H1 (cell line): ENCODE data around the gene CCDC71L. TPM values are rescaled to one million over a fixed set of nuclear protein-coding genes. Genes with fewer than 3 reads are reported as not detected.

Experiments used
- CTCF ChIA-PET: fragments of 300-600 bp; sonication (Branson Sonifier 250); formaldehyde crosslinking; loops from one replicate; lab custom pipeline; 2021; ENCODE audit not compliant: partially characterized antibody; lab: Charles Lee
- POLR2A ChIA-PET: fragments of 300-600 bp; sonication (Branson Sonifier 250); formaldehyde crosslinking; loops from one replicate; lab custom pipeline; 2021; ENCODE audit warnings: inconsistent platforms; ENCODE audit not compliant: partially characterized antibody; lab: Charles Lee
- DNase-seq, 2 experiments: peaks; one replicate each; pipeline versions ENCODE4 v3.0.0 to v3.0.0-alpha.2; 2010 to 2022; ENCODE audit warnings: low spot score in 2 of 2, low read depth in 1 of 2, mixed read lengths in 1 of 2
- FAIRE-seq: peaks from 2 replicates; lab custom pipeline; 2011; peaks lifted over from hg19 to GRCh38; lab: Jason Lieb, UNC
- H2AFZ ChIP-seq: 2 replicates; pipeline ENCODE4 v1.8.1; 2012; ENCODE audit warnings: low read length, inconsistent platforms
- H2AK5ac ChIP-seq: 2 replicates; pipeline ENCODE4 v1.6.1; 2013; ENCODE audit warnings: low read depth, low read length
- H2BK120ac ChIP-seq: replicated peaks from 2 replicates; pipeline ENCODE3; 2013; ENCODE audit warnings: low read depth, low read length, inconsistent platforms
- H2BK12ac ChIP-seq: 2 replicates; pipeline ENCODE4 v1.6.1; 2013; ENCODE audit warnings: low read depth, low read length
- H2BK15ac ChIP-seq: 2 replicates; pipeline ENCODE4 v1.6.1; 2013; ENCODE audit warnings: low read length
- H2BK20ac ChIP-seq: 2 replicates; pipeline ENCODE4 v1.6.1; 2013; ENCODE audit warnings: low read length
- H2BK5ac ChIP-seq: 2 replicates; pipeline ENCODE4 v1.6.1; 2013; ENCODE audit warnings: low read depth, low read length
- H3K14ac ChIP-seq: 2 replicates; pipeline ENCODE4 v1.6.1; 2013; ENCODE audit warnings: inconsistent platforms; ENCODE audit not compliant: insufficient read length
- H3K18ac ChIP-seq: 2 replicates; pipeline ENCODE4 v1.6.1; 2013; ENCODE audit warnings: low read length; ENCODE audit errors: extremely low read depth
- H3K23ac ChIP-seq: 2 replicates; pipeline ENCODE4 v1.6.1; 2013; ENCODE audit warnings: inconsistent platforms; ENCODE audit not compliant: insufficient read length
- H3K23me2 ChIP-seq: 2 replicates; pipeline ENCODE4 v1.6.1; 2013; ENCODE audit warnings: low read depth, low read length
- H3K27ac ChIP-seq: 2 replicates; pipeline ENCODE4 v1.6.1; 2011; ENCODE audit warnings: low read depth, low read length, inconsistent platforms
- H3K27me3 ChIP-seq, 4 experiments: replicated peaks in 1 of 4; 1 replicate in 1 of 4; 2 replicates in 3 of 4; pipeline versions ENCODE4 v1.6.1 to v1.8.1; 2011 to 2013; ENCODE audit warnings: low read length in 3 of 4, mild to moderate bottlenecking in 3 of 4, inconsistent platforms in 2 of 4, mixed read lengths in 2 of 4, moderate library complexity in 1 of 4; ENCODE audit not compliant: control insufficient read depth in 3 of 4, insufficient read depth in 3 of 4; ENCODE audit errors: extremely low read depth in 1 of 4
- H3K36me3 ChIP-seq, 4 experiments: 2 replicates each; pipeline versions ENCODE4 v1.6.1 to v1.8.1; 2011 to 2013; ENCODE audit warnings: mild to moderate bottlenecking in 4 of 4, low read length in 3 of 4, moderate library complexity in 2 of 4, control low read depth in 1 of 4, inconsistent platforms in 1 of 4; ENCODE audit not compliant: insufficient read depth in 4 of 4, control insufficient read depth in 2 of 4
- H3K4ac ChIP-seq: replicated peaks from 2 replicates; pipeline ENCODE3; 2013; ENCODE audit warnings: low read length, low read depth, mixed read lengths, inconsistent platforms; ENCODE audit not compliant: insufficient read length
- H3K4me1 ChIP-seq, 4 experiments: replicated peaks in 1 of 4; 1 replicate in 1 of 4; 2 replicates in 3 of 4; pipeline versions ENCODE4 v1.6.1 to v1.8.1; 2011 to 2013; ENCODE audit warnings: low read length in 3 of 4, inconsistent platforms in 2 of 4, mixed read lengths in 1 of 4; ENCODE audit not compliant: insufficient read depth in 4 of 4, control insufficient read depth in 3 of 4
- H3K4me2 ChIP-seq, 2 experiments: 2 replicates each; pipeline versions ENCODE4 v1.6.1 to v1.8.1; 2011 to 2013; ENCODE audit warnings: low read depth in 2 of 2, low read length in 2 of 2, control low read depth in 1 of 2, inconsistent platforms in 1 of 2, mild to moderate bottlenecking in 1 of 2; ENCODE audit not compliant: insufficient read depth in 1 of 2
- H3K4me3 ChIP-seq, 4 experiments: fragments of 200-600, 300-600 bp in 1 of 4; sonication (generic), shearing (Covaris generic), sonication (Bioruptor Twin) in 1 of 4; 2 replicates each; pipeline versions ENCODE4 v1.5.1 to v1.8.1; 2011 to 2016; ENCODE audit warnings: low read length in 4 of 4, low read depth in 3 of 4, control low read depth in 2 of 4, inconsistent platforms in 2 of 4, mild to moderate bottlenecking in 2 of 4, mixed read lengths in 1 of 4, moderate library complexity in 1 of 4; ENCODE audit not compliant: insufficient read depth in 2 of 4; ENCODE audit errors: extremely low read depth in 1 of 4
- H3K56ac ChIP-seq: replicated peaks from 2 replicates; pipeline ENCODE3; 2013; ENCODE audit warnings: low read depth, mild to moderate bottlenecking, mixed read lengths, low read length, inconsistent platforms; ENCODE audit not compliant: insufficient read length
- H3K79me1 ChIP-seq: 2 replicates; pipeline ENCODE4 v1.6.1; 2013; ENCODE audit warnings: low read depth, low read length, control low read depth
- H3K79me2 ChIP-seq, 2 experiments: 2 replicates each; pipeline versions ENCODE4 v1.6.1 to v1.8.1; 2012 to 2013; ENCODE audit warnings: low read length in 2 of 2, mild to moderate bottlenecking in 2 of 2, inconsistent platforms in 1 of 2; ENCODE audit not compliant: insufficient read depth in 2 of 2, control insufficient read depth in 1 of 2
- H3K9ac ChIP-seq, 4 experiments: replicated peaks in 1 of 4; 1 replicate in 1 of 4; 2 replicates in 3 of 4; pipeline versions ENCODE4 v1.6.1 to v1.8.1; 2011 to 2013; ENCODE audit warnings: low read depth in 3 of 4, low read length in 3 of 4, control low read depth in 2 of 4, mild to moderate bottlenecking in 2 of 4, moderate library complexity in 2 of 4, inconsistent platforms in 1 of 4; ENCODE audit errors: extremely low read depth in 1 of 4
- H3K9me3 ChIP-seq, 2 experiments: 2 replicates each; pipeline versions ENCODE4 v1.6.1 to v1.8.1; 2012 to 2013; ENCODE audit warnings: mild to moderate bottlenecking in 2 of 2, moderate library complexity in 2 of 2, control low read depth in 1 of 2, inconsistent platforms in 1 of 2, low read depth in 1 of 2, low read length in 1 of 2, mixed read lengths in 1 of 2; ENCODE audit not compliant: insufficient read depth in 2 of 2
- H4K20me1 ChIP-seq, 2 experiments: replicated peaks in 1 of 2; 2 replicates each; pipeline versions ENCODE3 to v1.8.1; 2011 to 2013; ENCODE audit warnings: inconsistent platforms in 2 of 2, low read length in 2 of 2, mild to moderate bottlenecking in 1 of 2; ENCODE audit not compliant: insufficient read depth in 2 of 2, control insufficient read depth in 1 of 2
- H4K5ac ChIP-seq: 2 replicates; pipeline ENCODE4 v1.6.1; 2013; ENCODE audit warnings: low read length, low read depth, mixed read lengths, inconsistent platforms; ENCODE audit not compliant: insufficient read length
- H4K8ac ChIP-seq: 2 replicates; pipeline ENCODE4 v1.8.0; 2013; ENCODE audit warnings: mild to moderate bottlenecking, moderate library complexity, low read length, inconsistent platforms; ENCODE audit not compliant: insufficient read depth; ENCODE audit errors: extremely low read depth
- H4K91ac ChIP-seq: replicated peaks from 2 replicates; pipeline ENCODE3; 2013; ENCODE audit warnings: low read length, mixed read lengths, inconsistent platforms; ENCODE audit not compliant: insufficient read length
- ASH2L ChIP-seq: fragments of 200-600, 300-600 bp; sonication (generic); IDR thresholded peaks from one replicate; pipeline ENCODE4 v1.7.1; 2017; ENCODE audit warnings: low read length
- CBX8 ChIP-seq: fragments of 300-800, 300-1000 bp; sonication (generic); IDR thresholded peaks from 2 replicates; pipeline ENCODE4 v1.7.1; 2016; ENCODE audit warnings: low read depth, low read length, borderline replicate concordance
- CHD2 ChIP-seq: IDR thresholded peaks from 2 replicates; pipeline ENCODE4 v1.6.1; 2012; ENCODE audit warnings: low read length, improper control_type of control experiment
- CREB1 ChIP-seq: IDR thresholded peaks from 2 replicates; pipeline ENCODE4 v1.6.1; 2012; ENCODE audit warnings: inconsistent platforms
- CTCF ChIP-seq, 3 experiments: IDR thresholded peaks; 1 replicate in 2 of 3; 2 replicates in 1 of 3; pipeline versions ENCODE4 v1.5.1 to v1.6.1; 2011; ENCODE audit warnings: low read length in 3 of 3, mild to moderate bottlenecking in 3 of 3, inconsistent platforms in 2 of 3, low read depth in 1 of 3, moderate library complexity in 1 of 3; ENCODE audit not compliant: insufficient read depth in 1 of 3; ENCODE audit errors: control extremely low read depth in 1 of 3
- EGR1 ChIP-seq: IDR thresholded peaks from 2 replicates; pipeline ENCODE4 v1.6.1; 2011; ENCODE audit warnings: low read depth, low read length, borderline replicate concordance
- EP300 ChIP-seq, 2 experiments: IDR thresholded peaks; 1 replicate in 1 of 2; 2 replicates in 1 of 2; pipeline ENCODE4 v1.6.1; 2011 to 2012; ENCODE audit warnings: low read depth in 2 of 2, low read length in 2 of 2, mild to moderate bottlenecking in 2 of 2, borderline replicate concordance in 1 of 2, inconsistent platforms in 1 of 2, moderate library complexity in 1 of 2
- KDM4A ChIP-seq: IDR thresholded peaks from one replicate; pipeline ENCODE4 v1.7.1; 2012; ENCODE audit warnings: low read depth, mild to moderate bottlenecking, moderate library complexity, low read length, inconsistent platforms; ENCODE audit not compliant: severe bottlenecking
- SAP30 ChIP-seq: fragments of 300-600 bp; sonication (generic); IDR thresholded peaks from 2 replicates; pipeline ENCODE4 v1.7.1; 2012; ENCODE audit warnings: low read length, moderate library complexity, mild to moderate bottlenecking, inconsistent platforms; ENCODE audit not compliant: insufficient read depth, insufficient replicate concordance
- SIX5 ChIP-seq: IDR thresholded peaks from 2 replicates; pipeline ENCODE4 v1.6.1; 2011; ENCODE audit warnings: mild to moderate bottlenecking, low read depth, low read length
- SP2 ChIP-seq: IDR thresholded peaks from 2 replicates; pipeline ENCODE4 v1.6.1; 2012; ENCODE audit warnings: mild to moderate bottlenecking, low read length, inconsistent platforms
- SP4 ChIP-seq: IDR thresholded peaks from 2 replicates; pipeline ENCODE4 v1.6.1; 2012; ENCODE audit warnings: low read length, inconsistent platforms
- WGBS, 2 experiments: shearing (Covaris generic) in 1 of 2; methylation state at CpG; one replicate each; pipeline versions ENCODE4 v1.1.6 to v1.1.7; 2013 to 2015; ENCODE audit warnings: low lambda C conversion rate in 2 of 2, mixed read lengths in 2 of 2, inconsistent platforms in 1 of 2, low coverage in 1 of 2, missing lambda C conversion rate in 1 of 2; ENCODE audit not compliant: insufficient replicate concordance in 2 of 2, insufficient coverage in 1 of 2, insufficient read length in 1 of 2; ENCODE audit errors: extremely low coverage in 1 of 2, missing lambda C conversion rate in 1 of 2; 5-methylcytosine and 5-hydroxymethylcytosine counted together
- polyA plus RNA-seq, 7 experiments: library from polyadenylated mRNA; depleted of rRNA in 3 of 7; stranded (reverse) in 5 of 7; unstranded in 2 of 7; fragments of >200 nt in 5 of 7; fragments of 200-250 nt in 2 of 7; gene quantifications; 1 replicate in 5 of 7; 2 replicates in 1 of 7; 4 replicates in 1 of 7; pipeline versions ENCODE4 v1.2.1 to v1.2.3, GENCODE V29; 2011 to 2013; ENCODE audit warnings: missing spikeins in 2 of 7, mixed read lengths in 2 of 7
- total RNA-seq: library from RNA; stranded (reverse); fragmentation: NEBNext Ultra II Directional; extraction: Animal tissue kit (Norgen Biotek cat#: 25700); gene quantifications from 2 replicates; pipeline ENCODE4 v1.2.1, GENCODE V29; 2021

The CCDC71L gene
- total and polyA plus RNA-seq, 2 of the 8 experiments (the other 6 are each of a cell fraction or from before 2014, with no cell fraction given), result 12.5 to 16.7 TPM

GRCh38 chr7:106666353-106666752 is 5.4 kb upstream of the CCDC71L start:
- H3K4me2 ChIP-seq, result no peak overlapping the region
- H3K56ac ChIP-seq, result no peak overlapping the region
- CTCF ChIA-PET, result no interaction called here
- no peaks in the 10 kb centered on the region for H3K4me1 ChIP-seq
- POLR2A ChIA-PET, result interaction anchor here (0.6 kb wide), 1 partner anchor 204 kb away, joined by 5 read pairs; no protein-coding TSS in a partner anchor
- H2BK15ac ChIP-seq, result no peak overlapping the region
- no peak overlapping the region for H2AFZ ChIP-seq
- no peak overlapping the region for H3K9ac ChIP-seq
- no peak overlapping the region for H3K4ac ChIP-seq
- H3K18ac ChIP-seq, result no peak overlapping the region
- H3K4me3 ChIP-seq, result no peak overlapping the region
- H4K20me1 ChIP-seq, result no peaks in the 10 kb centered on the region
- no peak overlapping the region for H4K5ac ChIP-seq
- H3K14ac ChIP-seq, result no peak overlapping the region
- no peaks in the 10 kb centered on the region for H3K79me2 ChIP-seq
- no peak overlapping the region for H2BK120ac ChIP-seq
- H3K9me3 ChIP-seq, result no peaks in the 10 kb centered on the region
- no peak overlapping the region for H2AK5ac ChIP-seq
- H2BK12ac ChIP-seq, result no peak overlapping the region
- 100% methylated on average over 2 of the region's 2 CpGs; no CpG with 5 or more reads in 1 of the 2 experiments for WGBS, 2 experiments
- no peaks in the 10 kb centered on the region for H3K23me2 ChIP-seq
- H3K27me3 ChIP-seq, result no peaks in the 10 kb centered on the region
- no peak overlapping the region for H3K23ac ChIP-seq
- H3K27ac ChIP-seq, result no peak overlapping the region
- no peak overlapping the region for H4K8ac ChIP-seq
- H3K79me1 ChIP-seq, result no peaks in the 10 kb centered on the region
- no peak overlapping the region for H2BK20ac ChIP-seq
- no peak overlapping the region for H2BK5ac ChIP-seq
- no peak for FAIRE-seq
- H4K91ac ChIP-seq, result no peak overlapping the region
- DNase-seq, result no peak
- H3K36me3 ChIP-seq, result no peaks in the 10 kb centered on the region
- TF ChIP-seq SP4, result no peak
- TF ChIP-seq SP2, result no peak
- TF ChIP-seq SAP30, result no peak
- no peak for TF ChIP-seq CHD2
- no peak for TF ChIP-seq CTCF (IDR thresholded peaks at IDR 0.05; ENCODE audit: control extremely low read depth in 1 of 3, insufficient read depth in 1 of 3, low read depth in 1 of 3, low read length in 3 of 3)
- no peak for TF ChIP-seq CBX8
- no peak for TF ChIP-seq KDM4A
- TF ChIP-seq EGR1, result no peak
- no peak for TF ChIP-seq EP300 (IDR thresholded peaks at IDR 0.05; ENCODE audit: borderline replicate concordance in 1 of 2, low read depth in 2 of 2, low read length in 2 of 2)
- no peak for TF ChIP-seq CREB1
- no peak for TF ChIP-seq SIX5
- no peak for TF ChIP-seq ASH2L
